ENCODE measurements around the gene FHOD3.
A peak's percentile ranks its signal among the peaks of the same experiment; 100 is the strongest.

Gene FHOD3

DNA sequence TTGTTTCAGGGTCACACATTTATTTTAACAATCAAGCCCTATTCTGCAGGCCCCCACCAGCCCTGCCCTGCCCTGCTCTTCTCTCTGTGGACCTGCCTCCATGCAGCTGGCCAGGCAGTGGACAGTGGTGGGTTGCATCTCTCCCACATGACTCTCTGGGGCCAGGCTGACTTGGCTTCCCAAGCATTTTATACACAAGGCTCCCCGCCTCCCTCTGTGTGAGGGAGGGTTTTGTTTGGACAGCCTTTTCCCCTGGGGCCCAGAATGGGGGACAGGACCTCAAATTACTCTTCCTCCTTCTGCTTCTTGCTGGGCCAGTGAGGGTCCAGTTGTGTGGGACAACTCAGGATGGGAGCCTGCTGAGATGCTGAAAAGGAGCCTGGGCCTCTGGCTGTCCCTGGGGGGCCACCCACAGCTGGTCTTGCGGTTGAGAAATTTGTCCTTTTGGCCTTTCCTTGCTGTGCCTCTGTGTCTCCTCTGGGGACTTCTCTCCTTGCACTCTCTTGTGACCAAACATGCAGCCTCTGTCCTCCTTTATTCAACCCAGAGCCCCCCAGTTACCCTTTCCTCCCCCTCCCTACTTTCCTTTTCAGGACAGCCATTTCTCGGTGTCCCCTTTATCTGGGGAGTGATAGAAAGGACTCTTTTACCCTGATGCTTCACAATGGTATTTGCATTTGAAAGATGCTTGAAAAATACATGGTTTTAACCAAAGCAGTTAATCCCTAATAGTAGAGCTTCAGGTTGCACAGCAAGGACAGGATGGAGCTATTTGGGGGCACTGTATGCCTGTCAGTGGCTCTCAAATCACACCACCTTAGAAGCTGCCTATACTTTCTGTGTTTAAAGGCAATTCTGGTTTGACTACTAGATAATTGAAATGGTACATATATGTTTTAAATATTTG is 151.1 kb downstream of the FHOD3 start:
- H3K36me3 Mint-ChIP-seq (ENCODE audit: low read depth): peaks cover 14% of the 10 kb centered on the region
- H3K4me1 Mint-ChIP-seq: peaks cover 78% of the 10 kb centered on the region
- peak overlapping the region; percentile 67 for H3K4me3 Mint-ChIP-seq
- H3K27me3 Mint-ChIP-seq (ENCODE audit: low read depth, poor library complexity): peaks cover 4% of the 10 kb centered on the region
- H3K9me3 Mint-ChIP-seq: peaks cover 11% of the 10 kb centered on the region
- H3K27ac Mint-ChIP-seq: peak overlapping the region; percentile 80
- TF ChIP-seq, protein P1, sequence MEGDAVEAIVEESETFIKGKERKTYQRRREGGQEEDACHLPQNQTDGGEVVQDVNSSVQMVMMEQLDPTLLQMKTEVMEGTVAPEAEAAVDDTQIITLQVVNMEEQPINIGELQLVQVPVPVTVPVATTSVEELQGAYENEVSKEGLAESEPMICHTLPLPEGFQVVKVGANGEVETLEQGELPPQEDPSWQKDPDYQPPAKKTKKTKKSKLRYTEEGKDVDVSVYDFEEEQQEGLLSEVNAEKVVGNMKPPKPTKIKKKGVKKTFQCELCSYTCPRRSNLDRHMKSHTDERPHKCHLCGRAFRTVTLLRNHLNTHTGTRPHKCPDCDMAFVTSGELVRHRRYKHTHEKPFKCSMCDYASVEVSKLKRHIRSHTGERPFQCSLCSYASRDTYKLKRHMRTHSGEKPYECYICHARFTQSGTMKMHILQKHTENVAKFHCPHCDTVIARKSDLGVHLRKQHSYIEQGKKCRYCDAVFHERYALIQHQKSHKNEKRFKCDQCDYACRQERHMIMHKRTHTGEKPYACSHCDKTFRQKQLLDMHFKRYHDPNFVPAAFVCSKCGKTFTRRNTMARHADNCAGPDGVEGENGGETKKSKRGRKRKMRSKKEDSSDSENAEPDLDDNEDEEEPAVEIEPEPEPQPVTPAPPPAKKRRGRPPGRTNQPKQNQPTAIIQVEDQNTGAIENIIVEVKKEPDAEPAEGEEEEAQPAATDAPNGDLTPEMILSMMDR (IDR thresholded peaks at IDR 0.05): no peak
- no peak for DNase-seq

GRCh38 chr18:36449451-36449850 is 151.9 kb downstream of the FHOD3 start:
- Mint-ChIP-seq H3K9me3 (peaks cover 3% of the 10 kb centered on the region), H3K4me1 (peaks cover 85% of the 10 kb centered on the region), H3K27me3 (ENCODE audit: low read depth, poor library complexity) (peaks cover 4% of the 10 kb centered on the region), H3K36me3 (ENCODE audit: low read depth) (peaks cover 6% of the 10 kb centered on the region), H3K27ac (no peak overlapping the region), H3K4me3 (no peak overlapping the region)
- DNase-seq: no peak
- TF ChIP-seq, protein P1 (IDR thresholded peaks at IDR 0.05): no peak

DNA sequence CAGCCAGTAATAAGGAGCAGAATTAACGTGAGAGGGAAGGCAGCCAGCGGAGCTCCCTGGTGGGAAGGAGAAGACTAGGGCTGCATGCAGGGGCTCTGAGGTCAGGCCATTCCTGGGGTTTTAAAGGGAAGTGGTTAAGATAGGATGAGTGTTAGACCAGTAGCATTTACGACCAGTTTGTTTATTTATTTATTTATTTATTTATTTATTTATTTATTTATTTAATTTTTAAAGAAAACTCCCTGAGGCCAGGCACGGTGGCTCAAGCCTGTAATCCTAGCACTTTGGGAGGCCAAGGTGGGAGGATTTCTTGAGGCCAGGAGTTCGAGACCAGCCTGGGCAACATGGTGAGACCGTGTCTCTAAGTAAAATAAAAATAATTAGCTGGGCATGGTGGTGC is 152.8 kb downstream of the FHOD3 start:
- no peaks in the 10 kb centered on the region for H3K9me3 Mint-ChIP-seq
- DNase-seq: no peak
- peaks cover 86% of the 10 kb centered on the region for H3K4me1 Mint-ChIP-seq
- TF ChIP-seq, protein P1 (IDR thresholded peaks at IDR 0.05): no peak
- peak overlapping the region; percentile 4 for H3K27ac Mint-ChIP-seq
- H3K36me3 Mint-ChIP-seq (ENCODE audit: low read depth): peaks cover 3% of the 10 kb centered on the region
- no peak overlapping the region for H3K4me3 Mint-ChIP-seq
- peaks cover 4% of the 10 kb centered on the region for H3K27me3 Mint-ChIP-seq (ENCODE audit: low read depth, poor library complexity)

- Mint-ChIP-seq H3K4me1 (peaks cover 72% of the 10 kb centered on the region), H3K36me3 (ENCODE audit: low read depth) (peaks cover 3% of the 10 kb centered on the region), H3K27ac (no peak overlapping the region), H3K27me3 (ENCODE audit: low read depth, poor library complexity) (peaks cover 4% of the 10 kb centered on the region), H3K9me3 (no peaks in the 10 kb centered on the region), H3K4me3 (no peak overlapping the region)
- TF ChIP-seq, protein P1 (IDR thresholded peaks at IDR 0.05): no peak
- no peak for DNase-seq
Measured at GRCh38 chr18:36451454-36452251, 154.1 kb downstream of the FHOD3 start.

- peaks cover 58% of the 10 kb centered on the region for H3K4me1 Mint-ChIP-seq
- H3K9me3 Mint-ChIP-seq: no peaks in the 10 kb centered on the region
- TF ChIP-seq, protein P1 (IDR thresholded peaks at IDR 0.05): no peak
- no peaks in the 10 kb centered on the region for H3K27me3 Mint-ChIP-seq (ENCODE audit: low read depth, poor library complexity)
- H3K4me3 Mint-ChIP-seq: no peak overlapping the region
- peaks cover 3% of the 10 kb centered on the region for H3K36me3 Mint-ChIP-seq (ENCODE audit: low read depth)
- DNase-seq: no peak
- no peak overlapping the region for H3K27ac Mint-ChIP-seq
Measured at GRCh38 chr18:36454245-36454644, 156.7 kb downstream of the FHOD3 start.

All from nephron progenitor cell (in vitro differentiated cells).